ENCODE data around the gene TRMT5. TPM values are rescaled to one million over a fixed set of nuclear protein-coding genes. Genes with fewer than 3 reads are reported as not detected.

TRMT5 gene
- total RNA-seq, 1 experiment from 2014 or later = 24.9 TPM

GRCh38 chr14:60956632-60957031 lies 24.2 kb downstream of the TRMT5 start:
- no peaks in the 10 kb centered on the region for H3K79me2 ChIP-seq (ENCODE audit: insufficient read depth, low read length)
- TF ChIP-seq CTCF (conservative IDR thresholded peaks at IDR 0.05) = no peak
- no CpG with 5 or more reads among the region's 1 CpG for WGBS (ENCODE audit: extremely low coverage, insufficient read length, low lambda C conversion rate)
- Mint-ChIP-seq H3K36me3 (ENCODE audit: insufficient read depth in 1 of 3, low read depth in 3 of 3) (peaks cover 23 to 33% (median 32%) of the 10 kb centered on the region in 3 experiments), H3K9me3 (peaks cover 31 to 40% of the 10 kb centered on the region in 2 experiments), H3K27ac (no peak overlapping the region), H3K27me3 (ENCODE audit: low read depth) (no peaks in the 10 kb centered on the region; the same call in 1 of the 2 replicates), H3K4me1 (peaks cover 0 to 2% of the 10 kb centered on the region in 2 experiments; a peak in 1 of 4 replicates), H3K4me3 (no peak overlapping the region; a peak in 1 of 5 replicates)
- no peak overlapping the region for H3K4ac ChIP-seq (ENCODE audit: low read depth, low read length)
- H3K9ac ChIP-seq (ENCODE audit: extremely low read depth, insufficient read length, low read length) = no peak overlapping the region
- no peak overlapping the region for H2BK12ac ChIP-seq (ENCODE audit: insufficient read length, low read depth, low read length)
- no peak overlapping the region for H4K5ac ChIP-seq (ENCODE audit: insufficient read length, low read depth, low read length)
- DNase-seq = no peak
- no peak overlapping the region for H3K14ac ChIP-seq (ENCODE audit: insufficient read depth, low read length)
- H3K79me1 ChIP-seq (ENCODE audit: insufficient read depth, low read depth, low read length, poor library complexity, severe bottlenecking) = no peaks in the 10 kb centered on the region
- no peak overlapping the region for H3K27ac ChIP-seq (ENCODE audit: insufficient read length, low read depth, low read length)
- H3K23me2 ChIP-seq (ENCODE audit: insufficient read length, low read depth, low read length, poor library complexity, severe bottlenecking) = no peaks in the 10 kb centered on the region
- no peak overlapping the region for H2AFZ ChIP-seq (ENCODE audit: low read length)
- H3K27me3 ChIP-seq (ENCODE audit: insufficient read depth, low read length) = no peaks in the 10 kb centered on the region
- no peaks in the 10 kb centered on the region for H3K4me1 ChIP-seq (ENCODE audit: insufficient read depth, low read length)
- H4K91ac ChIP-seq (ENCODE audit: insufficient read length, low read depth, low read length) = no peak overlapping the region
- H3K4me2 ChIP-seq (ENCODE audit: insufficient read depth, insufficient read length, low read length) = no peak overlapping the region
- H2BK20ac ChIP-seq (ENCODE audit: low read depth, low read length, poor library complexity, severe bottlenecking) = no peak overlapping the region
- H2AK5ac ChIP-seq (ENCODE audit: insufficient read length, low read length) = no peak overlapping the region
- H2BK15ac ChIP-seq (ENCODE audit: low read depth, low read length) = no peak overlapping the region
- H2BK5ac ChIP-seq (ENCODE audit: insufficient read length, low read length) = no peak overlapping the region
- no peak overlapping the region for H3T11ph ChIP-seq (ENCODE audit: low read length)
- H3K9me3 ChIP-seq (ENCODE audit: control insufficient read depth, low read depth, low read length) = no peaks in the 10 kb centered on the region
- no peak overlapping the region for H3K18ac ChIP-seq (ENCODE audit: insufficient read length, low read depth, low read length)
- H4K20me1 ChIP-seq (ENCODE audit: control insufficient read depth, insufficient read depth, insufficient read length) = no peaks in the 10 kb centered on the region
- no peak overlapping the region for H3K56ac ChIP-seq (ENCODE audit: insufficient read length, low read depth, low read length)
- H4K8ac ChIP-seq (replicated peaks; ENCODE audit: insufficient read length, low read depth, low read length) = no peak overlapping the region
- no peak overlapping the region for H2BK120ac ChIP-seq (ENCODE audit: low read depth, low read length, poor library complexity, severe bottlenecking)
- H3K23ac ChIP-seq (ENCODE audit: insufficient read length, low read depth, low read length) = no peak overlapping the region
